OCI-LY3 (cell line): ENCODE data around the gene BACH1.
"Not testable (repeated sequence)": the region's sequence is repeated elsewhere in the genome, so short reads cannot be mapped to it uniquely, and the experiment has no call there.

Experiments
- H2AFZ ChIP-seq: fragments of 200-600, 300-600 bp; shearing (Covaris generic); 2 replicates; pipeline ENCODE4 v1.6.0; 2014; ENCODE audit warnings: antibody characterized with exemption, low read depth, low read length
- H3K27ac ChIP-seq: fragments of 200-600, 300-600 bp; sonication (generic); 2 replicates; pipeline ENCODE4 v1.5.1; 2014; ENCODE audit warnings: mild to moderate bottlenecking, low read length, moderate library complexity, mixed read lengths
- H3K27me3 ChIP-seq: fragments of 200-600, 300-600 bp; sonication (generic); 2 replicates; pipeline ENCODE4 v1.6.1; 2014; ENCODE audit warnings: low read depth, low read length, mixed read lengths
- H3K36me3 ChIP-seq: fragments of 200-600, 300-600 bp; sonication (generic); replicated peaks from 2 replicates; pipeline ENCODE3; 2014; ENCODE audit warnings: low read depth, low read length, mixed read lengths
- H3K4me1 ChIP-seq: fragments of 300-600, 200-600 bp; sonication (generic); 2 replicates; pipeline ENCODE4 v1.6.1; 2014; ENCODE audit warnings: low read length, mixed read lengths
- H3K4me2 ChIP-seq: fragments of 200-600, 300-600 bp; sonication (generic); 2 replicates; pipeline ENCODE4 v1.6.1; 2014; ENCODE audit warnings: low read length, mixed read lengths
- H3K4me3 ChIP-seq: fragments of 300-600, 200-600 bp; sonication (generic); 2 replicates; pipeline ENCODE4 v1.5.1; 2014; ENCODE audit warnings: antibody characterized with exemption, mild to moderate bottlenecking, low read length, moderate library complexity
- H3K79me2 ChIP-seq: fragments of 300-600, 200-600 bp; shearing (Covaris generic); 2 replicates; pipeline ENCODE4 v1.6.1; 2014; ENCODE audit warnings: mild to moderate bottlenecking, low read length, mixed read lengths
- H3K9ac ChIP-seq: fragments of 300-600, 200-600 bp; shearing (Covaris generic); 2 replicates; pipeline ENCODE4 v1.6.0; 2014; ENCODE audit warnings: mild to moderate bottlenecking, low read length, moderate library complexity
- H3K9me3 ChIP-seq: fragments of 200-600, 300-600 bp; shearing (Covaris generic); 2 replicates; pipeline ENCODE4 v1.6.1; 2014; ENCODE audit warnings: low read length, mixed read lengths; ENCODE audit not compliant: insufficient read depth
- H4K20me1 ChIP-seq: fragments of 200-600, 300-600 bp; sonication (generic); 2 replicates; pipeline ENCODE4 v1.6.1; 2016; ENCODE audit warnings: low read length, mixed read lengths; ENCODE audit not compliant: insufficient read depth
- EZH2phosphoT487 ChIP-seq: fragments of 200-600 bp; shearing (Covaris generic); IDR thresholded peaks from 2 replicates; pipeline ENCODE4 v1.6.1; 2018; ENCODE audit warnings: antibody characterized with exemption, mixed run types, low read depth
- TF ChIP-seq, protein P1 (sequence below): fragments of 200-600, 300-600 bp; sonication (generic); IDR thresholded peaks from 2 replicates; pipeline ENCODE4 v1.5.1; 2014; ENCODE audit warnings: antibody characterized with exemption, low read length, low read depth

Gene BACH1

DNA sequence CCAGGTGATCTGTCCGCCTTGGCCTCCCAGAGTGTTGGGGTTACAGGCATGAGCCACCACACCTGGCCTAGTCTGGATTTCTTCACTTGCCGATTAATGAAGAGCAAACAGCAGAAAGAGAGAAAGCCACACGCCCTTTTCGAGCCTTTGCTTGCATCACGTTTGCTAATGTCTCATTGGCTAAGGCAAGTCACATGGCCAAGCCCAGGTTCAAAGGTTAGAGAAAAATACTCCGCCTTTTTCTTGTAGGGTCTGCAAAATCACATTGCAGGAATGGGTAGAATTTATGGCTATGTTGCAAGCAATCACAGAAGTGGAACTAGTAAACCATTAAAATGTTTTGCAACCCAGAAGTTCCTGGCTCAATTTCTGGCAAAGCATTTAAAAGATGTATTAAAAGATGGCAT is 26.8 kb upstream of the BACH1 start:
- Histone ChIP-seq H3K36me3 (no peaks in the 10 kb centered on the region), H4K20me1 (no peaks in the 10 kb centered on the region), H3K4me2 (no peak overlapping the region), H3K27me3 (no peaks in the 10 kb centered on the region), H3K9me3 (no peaks in the 10 kb centered on the region), H3K9ac (no peak overlapping the region), H3K4me3 (no peak overlapping the region), H3K27ac (no peak overlapping the region), H3K4me1 (0 out of 2 replicates have a peak, but pooled peaks cover 2% of the 10 kb centered on the region), H2AFZ (no peak overlapping the region), H3K79me2 (no peaks in the 10 kb centered on the region)
- TF ChIP-seq, protein P1, sequence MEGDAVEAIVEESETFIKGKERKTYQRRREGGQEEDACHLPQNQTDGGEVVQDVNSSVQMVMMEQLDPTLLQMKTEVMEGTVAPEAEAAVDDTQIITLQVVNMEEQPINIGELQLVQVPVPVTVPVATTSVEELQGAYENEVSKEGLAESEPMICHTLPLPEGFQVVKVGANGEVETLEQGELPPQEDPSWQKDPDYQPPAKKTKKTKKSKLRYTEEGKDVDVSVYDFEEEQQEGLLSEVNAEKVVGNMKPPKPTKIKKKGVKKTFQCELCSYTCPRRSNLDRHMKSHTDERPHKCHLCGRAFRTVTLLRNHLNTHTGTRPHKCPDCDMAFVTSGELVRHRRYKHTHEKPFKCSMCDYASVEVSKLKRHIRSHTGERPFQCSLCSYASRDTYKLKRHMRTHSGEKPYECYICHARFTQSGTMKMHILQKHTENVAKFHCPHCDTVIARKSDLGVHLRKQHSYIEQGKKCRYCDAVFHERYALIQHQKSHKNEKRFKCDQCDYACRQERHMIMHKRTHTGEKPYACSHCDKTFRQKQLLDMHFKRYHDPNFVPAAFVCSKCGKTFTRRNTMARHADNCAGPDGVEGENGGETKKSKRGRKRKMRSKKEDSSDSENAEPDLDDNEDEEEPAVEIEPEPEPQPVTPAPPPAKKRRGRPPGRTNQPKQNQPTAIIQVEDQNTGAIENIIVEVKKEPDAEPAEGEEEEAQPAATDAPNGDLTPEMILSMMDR = no peak

DNA sequence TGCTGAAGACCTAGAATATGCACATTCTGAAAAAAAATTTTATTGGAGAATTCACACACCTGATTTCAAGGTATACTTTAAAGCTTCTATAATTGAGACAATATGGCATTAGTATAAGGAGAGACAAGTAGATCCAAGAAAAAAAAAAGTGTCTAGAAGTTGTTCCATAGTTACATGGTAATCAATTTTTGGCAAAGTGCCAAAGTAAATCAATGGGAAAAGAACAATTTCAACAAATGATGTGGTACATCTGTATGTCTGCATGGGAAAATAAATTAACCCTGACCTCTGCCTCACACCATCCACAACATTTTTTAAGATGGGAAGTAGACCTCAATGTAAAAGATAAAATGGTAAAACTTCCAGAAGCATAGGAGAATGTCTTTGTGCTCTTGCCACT is 21.3 kb upstream of the BACH1 start:
- Histone ChIP-seq H3K36me3 (peaks cover 11% of the 10 kb centered on the region), H3K9me3 (no peaks in the 10 kb centered on the region), H3K27me3 (no peaks in the 10 kb centered on the region), H3K4me1 (no peaks in the 10 kb centered on the region), H3K4me3 (no peak overlapping the region), H3K79me2 (no peaks in the 10 kb centered on the region), H3K9ac (no peak overlapping the region), H2AFZ (no peak overlapping the region), H4K20me1 (no peaks in the 10 kb centered on the region), H3K27ac (no peak overlapping the region), H3K4me2 (no peak overlapping the region)
- TF ChIP-seq EZH2phosphoT487 = no peak
- TF ChIP-seq, protein P1 = no peak

DNA sequence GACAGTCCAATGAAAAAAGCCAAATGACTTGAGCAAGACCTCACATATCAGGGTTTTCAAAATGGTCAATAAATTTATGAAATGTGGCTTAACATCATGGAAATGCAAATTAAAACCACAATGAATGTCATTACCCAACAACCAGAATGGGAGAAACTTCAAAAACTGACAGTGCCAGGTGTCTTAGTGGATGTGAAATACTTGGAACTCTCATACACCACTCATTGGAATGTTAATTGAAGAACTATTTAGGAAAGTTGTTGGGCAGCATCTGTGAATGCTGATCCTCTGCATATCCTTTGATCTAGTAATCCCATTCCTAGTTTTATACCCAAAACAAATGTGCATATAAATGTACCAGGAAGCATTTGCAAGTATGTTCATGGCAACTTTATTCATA is 19.2 kb upstream of the BACH1 start:
- Histone ChIP-seq H3K4me1 (peaks cover 2% of the 10 kb centered on the region; the same call in 1 of the 2 replicates), H2AFZ (no peak overlapping the region), H3K79me2 (no peaks in the 10 kb centered on the region), H3K4me3 (no peak overlapping the region), H3K36me3 (peaks cover 11% of the 10 kb centered on the region), H3K9ac (no peak overlapping the region), H3K27ac (no peak overlapping the region), H3K4me2 (no peak overlapping the region), H3K27me3 (no peaks in the 10 kb centered on the region), H3K9me3 (no peaks in the 10 kb centered on the region), H4K20me1 (no peaks in the 10 kb centered on the region)
- TF ChIP-seq EZH2phosphoT487 = no peak
- TF ChIP-seq, protein P1 = no peak

DNA sequence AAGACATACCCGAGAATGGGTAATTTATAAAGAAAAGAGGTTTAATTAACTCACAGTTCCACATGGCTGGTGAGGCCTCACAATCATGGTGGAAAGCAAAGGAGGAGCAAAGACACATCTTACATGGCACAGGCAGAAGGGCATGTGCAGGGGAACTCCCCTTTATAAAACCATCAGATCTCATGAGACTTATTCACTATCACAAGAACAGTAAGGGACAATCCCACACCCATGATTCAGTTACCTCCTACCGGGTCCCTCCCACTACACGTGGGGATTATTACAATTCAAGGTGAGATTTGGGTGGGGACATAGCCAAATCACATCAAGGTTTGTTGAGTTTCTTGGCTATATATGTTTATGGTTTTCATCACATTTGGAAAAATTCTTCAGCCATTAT is 16.9 kb upstream of the BACH1 start:
- H3K9ac ChIP-seq, H4K20me1 ChIP-seq, H2AFZ ChIP-seq, H3K27me3 ChIP-seq, H3K27ac ChIP-seq, H3K4me3 ChIP-seq, H3K4me2 ChIP-seq, H3K79me2 ChIP-seq, H3K4me1 ChIP-seq, H3K9me3 ChIP-seq: not testable (repeated sequence)
- H3K36me3 ChIP-seq = peaks cover 11% of the 10 kb centered on the region

DNA sequence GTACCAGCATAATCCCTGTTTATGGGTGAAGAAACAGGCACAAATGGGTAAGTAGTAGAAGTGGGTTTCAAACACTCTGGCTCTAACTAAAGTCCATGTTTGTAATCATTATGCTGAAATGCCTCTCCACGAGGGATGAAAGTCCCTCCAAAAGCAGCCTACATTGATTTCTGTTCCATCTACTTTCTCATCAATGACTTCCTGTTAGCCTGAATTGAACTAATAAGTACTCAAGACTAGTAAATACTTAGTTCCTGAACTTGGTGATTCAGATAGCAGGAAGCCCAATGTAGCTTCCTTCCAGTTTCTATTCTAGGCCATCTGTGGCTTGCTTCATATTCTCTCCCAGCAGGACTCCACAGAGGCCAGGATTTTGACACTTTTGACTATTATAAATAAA is 11.3 kb upstream of the BACH1 start:
- H3K79me2 ChIP-seq = no peaks in the 10 kb centered on the region
- peaks cover 11% of the 10 kb centered on the region for H3K4me1 ChIP-seq
- H3K36me3 ChIP-seq = no peaks in the 10 kb centered on the region
- H4K20me1 ChIP-seq = no peaks in the 10 kb centered on the region
- no peak overlapping the region for H3K9ac ChIP-seq
- H3K27ac ChIP-seq = no peak overlapping the region
- no peaks in the 10 kb centered on the region for H3K27me3 ChIP-seq
- TF ChIP-seq EZH2phosphoT487 = no peak
- TF ChIP-seq, protein P1 = no peak
- H3K4me2 ChIP-seq = no peak overlapping the region
- no peak overlapping the region for H2AFZ ChIP-seq
- H3K4me3 ChIP-seq = no peak overlapping the region
- no peaks in the 10 kb centered on the region for H3K9me3 ChIP-seq
